HepG2 (cell line): ENCODE results near the gene RCOR1. TPM values are rescaled to one million over a fixed set of nuclear protein-coding genes. Genes with fewer than 3 reads are reported as not detected.
A peak's percentile ranks its signal among the peaks of the same experiment; 100 is the strongest.

Experiments used
- KAT8 ChIP-seq: IDR thresholded peaks from 2 replicates; pipeline ENCODE4 v1.6.1; 2016; ENCODE audit warnings: missing genetic modification reagents, missing compliant biosample characterization
- POGZ ChIP-seq: sonication (generic); formaldehyde crosslinking; IDR thresholded peaks from 2 replicates; pipeline ENCODE4 v1.4.0; 2020; ENCODE audit warnings: mild to moderate bottlenecking, missing genetic modification reagents
- ZBTB2 ChIP-seq: sonication (generic); formaldehyde crosslinking; IDR thresholded peaks from 2 replicates; pipeline ENCODE4 v1.8.0; 2022; ENCODE audit warnings: low read depth, missing genetic modification reagents
- ZNF20 ChIP-seq: sonication (generic); formaldehyde crosslinking; IDR thresholded peaks from 2 replicates; pipeline ENCODE4 v1.4.0; 2020; ENCODE audit warnings: mild to moderate bottlenecking, moderate library complexity, missing genetic modification reagents
- ZNF350 ChIP-seq: sonication (generic); formaldehyde crosslinking; IDR thresholded peaks from 2 replicates; pipeline ENCODE4 v1.4.0; 2020; ENCODE audit warnings: mild to moderate bottlenecking, low read depth, missing genetic modification reagents, borderline replicate concordance
- ZNF383 ChIP-seq: sonication (generic); formaldehyde crosslinking; IDR thresholded peaks from 2 replicates; pipeline ENCODE4 v1.4.0; 2020; ENCODE audit warnings: missing genetic modification reagents, mild to moderate bottlenecking, borderline replicate concordance
- ZNF709 ChIP-seq: sonication (generic); formaldehyde crosslinking; IDR thresholded peaks from 2 replicates; pipeline ENCODE4 v1.5.0; 2020; ENCODE audit warnings: mild to moderate bottlenecking, missing genetic modification reagents
- polyA plus RNA-seq, 8 experiments: library from polyadenylated mRNA; depleted of rRNA in 3 of 8; stranded (reverse) in 7 of 8; unstranded in 1 of 8; fragments of >200 nt; fragmentation: Illumina TruSeq in 4 of 8; extraction: Trizol in 4 of 8; gene quantifications; 2 replicates each; pipeline versions ENCODE4 v1.2.1 to v1.2.3, GENCODE V29; 2011 to 2016; ENCODE audit warnings: low read depth in 4 of 8, missing spikeins in 1 of 8, mixed read lengths in 1 of 8; ENCODE audit not compliant: insufficient read depth in 1 of 8
- total RNA-seq, 5 experiments: library from RNA; depleted of rRNA; stranded (reverse); fragments of >200 nt; fragmentation: Illumina TruSeq; extraction: Trizol; gene quantifications; 2 replicates each; pipeline ENCODE4 v1.2.3, GENCODE V29; 2016; ENCODE audit warnings: low read depth in 1 of 5
- TF ChIP-seq, protein P1 (sequence below): sonication (generic); formaldehyde crosslinking; IDR thresholded peaks from 2 replicates; pipeline ENCODE4 v1.5.1; 2020; ENCODE audit warnings: mild to moderate bottlenecking, missing genetic modification reagents, moderate library complexity
- TF ChIP-seq, protein P2 (sequence below): sonication (generic); formaldehyde crosslinking; IDR thresholded peaks from 2 replicates; pipeline ENCODE4 v1.4.0; 2020; ENCODE audit warnings: missing genetic modification reagents
- TF ChIP-seq, protein P3 (sequence below): sonication (generic); formaldehyde crosslinking; conservative IDR thresholded peaks from 2 replicates; pipeline ENCODE4 v1.8.0; 2022; ENCODE audit warnings: mild to moderate bottlenecking, moderate library complexity, missing genetic modification reagents

The RCOR1 gene
- total and polyA plus RNA-seq, 2 of the 13 experiments (the other 11 are each of a cell fraction or from before 2014, with no cell fraction given), result 10.2 to 11.1 TPM

- TF ChIP-seq, protein P1, sequence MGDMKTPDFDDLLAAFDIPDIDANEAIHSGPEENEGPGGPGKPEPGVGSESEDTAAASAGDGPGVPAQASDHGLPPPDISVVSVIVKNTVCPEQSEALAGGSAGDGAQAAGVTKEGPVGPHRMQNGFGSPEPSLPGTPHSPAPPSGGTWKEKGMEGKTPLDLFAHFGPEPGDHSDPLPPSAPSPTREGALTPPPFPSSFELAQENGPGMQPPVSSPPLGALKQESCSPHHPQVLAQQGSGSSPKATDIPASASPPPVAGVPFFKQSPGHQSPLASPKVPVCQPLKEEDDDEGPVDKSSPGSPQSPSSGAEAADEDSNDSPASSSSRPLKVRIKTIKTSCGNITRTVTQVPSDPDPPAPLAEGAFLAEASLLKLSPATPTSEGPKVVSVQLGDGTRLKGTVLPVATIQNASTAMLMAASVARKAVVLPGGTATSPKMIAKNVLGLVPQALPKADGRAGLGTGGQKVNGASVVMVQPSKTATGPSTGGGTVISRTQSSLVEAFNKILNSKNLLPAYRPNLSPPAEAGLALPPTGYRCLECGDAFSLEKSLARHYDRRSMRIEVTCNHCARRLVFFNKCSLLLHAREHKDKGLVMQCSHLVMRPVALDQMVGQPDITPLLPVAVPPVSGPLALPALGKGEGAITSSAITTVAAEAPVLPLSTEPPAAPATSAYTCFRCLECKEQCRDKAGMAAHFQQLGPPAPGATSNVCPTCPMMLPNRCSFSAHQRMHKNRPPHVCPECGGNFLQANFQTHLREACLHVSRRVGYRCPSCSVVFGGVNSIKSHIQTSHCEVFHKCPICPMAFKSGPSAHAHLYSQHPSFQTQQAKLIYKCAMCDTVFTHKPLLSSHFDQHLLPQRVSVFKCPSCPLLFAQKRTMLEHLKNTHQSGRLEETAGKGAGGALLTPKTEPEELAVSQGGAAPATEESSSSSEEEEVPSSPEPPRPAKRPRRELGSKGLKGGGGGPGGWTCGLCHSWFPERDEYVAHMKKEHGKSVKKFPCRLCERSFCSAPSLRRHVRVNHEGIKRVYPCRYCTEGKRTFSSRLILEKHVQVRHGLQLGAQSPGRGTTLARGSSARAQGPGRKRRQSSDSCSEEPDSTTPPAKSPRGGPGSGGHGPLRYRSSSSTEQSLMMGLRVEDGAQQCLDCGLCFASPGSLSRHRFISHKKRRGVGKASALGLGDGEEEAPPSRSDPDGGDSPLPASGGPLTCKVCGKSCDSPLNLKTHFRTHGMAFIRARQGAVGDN (CRISPR knock-in tag), result peak; percentile 97
- TF ChIP-seq ZBTB2 (CRISPR knock-in tag), result peak; percentile 52; the same call in 1 of the 2 replicates
- TF ChIP-seq, protein P2, sequence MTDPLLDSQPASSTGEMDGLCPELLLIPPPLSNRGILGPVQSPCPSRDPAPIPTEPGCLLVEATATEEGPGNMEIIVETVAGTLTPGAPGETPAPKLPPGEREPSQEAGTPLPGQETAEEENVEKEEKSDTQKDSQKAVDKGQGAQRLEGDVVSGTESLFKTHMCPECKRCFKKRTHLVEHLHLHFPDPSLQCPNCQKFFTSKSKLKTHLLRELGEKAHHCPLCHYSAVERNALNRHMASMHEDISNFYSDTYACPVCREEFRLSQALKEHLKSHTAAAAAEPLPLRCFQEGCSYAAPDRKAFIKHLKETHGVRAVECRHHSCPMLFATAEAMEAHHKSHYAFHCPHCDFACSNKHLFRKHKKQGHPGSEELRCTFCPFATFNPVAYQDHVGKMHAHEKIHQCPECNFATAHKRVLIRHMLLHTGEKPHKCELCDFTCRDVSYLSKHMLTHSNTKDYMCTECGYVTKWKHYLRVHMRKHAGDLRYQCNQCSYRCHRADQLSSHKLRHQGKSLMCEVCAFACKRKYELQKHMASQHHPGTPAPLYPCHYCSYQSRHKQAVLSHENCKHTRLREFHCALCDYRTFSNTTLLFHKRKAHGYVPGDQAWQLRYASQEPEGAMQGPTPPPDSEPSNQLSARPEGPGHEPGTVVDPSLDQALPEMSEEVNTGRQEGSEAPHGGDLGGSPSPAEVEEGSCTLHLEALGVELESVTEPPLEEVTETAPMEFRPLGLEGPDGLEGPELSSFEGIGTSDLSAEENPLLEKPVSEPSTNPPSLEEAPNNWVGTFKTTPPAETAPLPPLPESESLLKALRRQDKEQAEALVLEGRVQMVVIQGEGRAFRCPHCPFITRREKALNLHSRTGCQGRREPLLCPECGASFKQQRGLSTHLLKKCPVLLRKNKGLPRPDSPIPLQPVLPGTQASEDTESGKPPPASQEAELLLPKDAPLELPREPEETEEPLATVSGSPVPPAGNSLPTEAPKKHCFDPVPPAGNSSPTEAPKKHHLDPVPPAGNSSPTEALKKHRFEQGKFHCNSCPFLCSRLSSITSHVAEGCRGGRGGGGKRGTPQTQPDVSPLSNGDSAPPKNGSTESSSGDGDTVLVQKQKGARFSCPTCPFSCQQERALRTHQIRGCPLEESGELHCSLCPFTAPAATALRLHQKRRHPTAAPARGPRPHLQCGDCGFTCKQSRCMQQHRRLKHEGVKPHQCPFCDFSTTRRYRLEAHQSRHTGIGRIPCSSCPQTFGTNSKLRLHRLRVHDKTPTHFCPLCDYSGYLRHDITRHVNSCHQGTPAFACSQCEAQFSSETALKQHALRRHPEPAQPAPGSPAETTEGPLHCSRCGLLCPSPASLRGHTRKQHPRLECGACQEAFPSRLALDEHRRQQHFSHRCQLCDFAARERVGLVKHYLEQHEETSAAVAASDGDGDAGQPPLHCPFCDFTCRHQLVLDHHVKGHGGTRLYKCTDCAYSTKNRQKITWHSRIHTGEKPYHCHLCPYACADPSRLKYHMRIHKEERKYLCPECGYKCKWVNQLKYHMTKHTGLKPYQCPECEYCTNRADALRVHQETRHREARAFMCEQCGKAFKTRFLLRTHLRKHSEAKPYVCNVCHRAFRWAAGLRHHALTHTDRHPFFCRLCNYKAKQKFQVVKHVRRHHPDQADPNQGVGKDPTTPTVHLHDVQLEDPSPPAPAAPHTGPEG (CRISPR knock-in tag), result peak; percentile 38; the same call in 1 of the 2 replicates
- 0 out of 2 replicates have a peak, but pooled peaks have one; percentile 30 for TF ChIP-seq KAT8
- peak; percentile 74 for TF ChIP-seq POGZ (CRISPR knock-in tag)
- no peak for TF ChIP-seq ZNF20 (CRISPR knock-in tag)
- 0 out of 2 replicates have a peak, but pooled peaks have one; percentile 34 for TF ChIP-seq ZNF709
- TF ChIP-seq ZNF350 (CRISPR knock-in tag), result peak; percentile 73
- TF ChIP-seq, protein P3, sequence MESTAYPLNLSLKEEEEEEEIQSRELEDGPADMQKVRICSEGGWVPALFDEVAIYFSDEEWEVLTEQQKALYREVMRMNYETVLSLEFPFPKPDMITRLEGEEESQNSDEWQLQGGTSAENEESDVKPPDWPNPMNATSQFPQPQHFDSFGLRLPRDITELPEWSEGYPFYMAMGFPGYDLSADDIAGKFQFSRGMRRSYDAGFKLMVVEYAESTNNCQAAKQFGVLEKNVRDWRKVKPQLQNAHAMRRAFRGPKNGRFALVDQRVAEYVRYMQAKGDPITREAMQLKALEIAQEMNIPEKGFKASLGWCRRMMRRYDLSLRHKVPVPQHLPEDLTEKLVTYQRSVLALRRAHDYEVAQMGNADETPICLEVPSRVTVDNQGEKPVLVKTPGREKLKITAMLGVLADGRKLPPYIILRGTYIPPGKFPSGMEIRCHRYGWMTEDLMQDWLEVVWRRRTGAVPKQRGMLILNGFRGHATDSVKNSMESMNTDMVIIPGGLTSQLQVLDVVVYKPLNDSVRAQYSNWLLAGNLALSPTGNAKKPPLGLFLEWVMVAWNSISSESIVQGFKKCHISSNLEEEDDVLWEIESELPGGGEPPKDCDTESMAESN, result peak; percentile 87
- TF ChIP-seq ZNF383 (CRISPR knock-in tag), result 0 out of 2 replicates have a peak, but pooled peaks have one; percentile 69
Observed at GRCh38 chr14:102683399-102684297, 91.2 kb downstream of the RCOR1 start (continued).
